ENCODE results near the gene KRTAP4-6. TPM values are rescaled to one million over a fixed set of nuclear protein-coding genes. Genes with fewer than 3 reads are reported as not detected.
"Not testable (repeated sequence)": the region's sequence is repeated elsewhere in the genome, so short reads cannot be mapped to it uniquely, and the experiment has no call there.

KRTAP4-6 gene
- total RNA-seq, 1 experiment from 2014 or later: not detected

DNA sequence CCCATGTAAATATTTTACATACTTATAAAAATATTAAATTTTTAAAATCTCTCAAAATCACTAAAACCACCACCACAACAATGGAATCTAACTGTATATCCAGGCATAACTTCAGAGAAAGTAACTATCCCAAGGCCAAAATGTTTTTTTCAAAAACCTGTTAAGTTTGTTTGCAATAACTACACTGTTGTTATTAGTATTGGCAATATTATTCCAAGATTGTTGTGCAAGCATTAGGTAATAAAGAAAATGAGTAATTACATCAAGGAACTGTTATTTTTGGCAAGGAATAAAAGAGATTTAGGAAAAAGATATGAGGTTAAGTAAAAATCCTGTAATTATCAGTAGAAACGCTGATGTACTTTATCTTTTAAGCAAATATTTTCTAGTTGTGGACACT is 13.0 kb downstream of the KRTAP4-6 start:
- Mint-ChIP-seq H3K4me1 (ENCODE audit: low read depth, unreplicated experiment) (peaks cover 37% of the 10 kb centered on the region), H3K36me3 (ENCODE audit: insufficient read depth, unreplicated experiment) (no peaks in the 10 kb centered on the region), H3K9me3 (ENCODE audit: low read depth, unreplicated experiment) (peaks cover 4% of the 10 kb centered on the region), H3K27ac (ENCODE audit: unreplicated experiment) (no peak overlapping the region), H3K27me3 (ENCODE audit: unreplicated experiment) (no peaks in the 10 kb centered on the region), H3K4me3 (ENCODE audit: low read depth, unreplicated experiment) (no peak overlapping the region)
- intact Hi-C loops (cut with micrococcal nuclease; ENCODE audit: unreplicated experiment): no loop called here
- TF ChIP-seq, protein P1, sequence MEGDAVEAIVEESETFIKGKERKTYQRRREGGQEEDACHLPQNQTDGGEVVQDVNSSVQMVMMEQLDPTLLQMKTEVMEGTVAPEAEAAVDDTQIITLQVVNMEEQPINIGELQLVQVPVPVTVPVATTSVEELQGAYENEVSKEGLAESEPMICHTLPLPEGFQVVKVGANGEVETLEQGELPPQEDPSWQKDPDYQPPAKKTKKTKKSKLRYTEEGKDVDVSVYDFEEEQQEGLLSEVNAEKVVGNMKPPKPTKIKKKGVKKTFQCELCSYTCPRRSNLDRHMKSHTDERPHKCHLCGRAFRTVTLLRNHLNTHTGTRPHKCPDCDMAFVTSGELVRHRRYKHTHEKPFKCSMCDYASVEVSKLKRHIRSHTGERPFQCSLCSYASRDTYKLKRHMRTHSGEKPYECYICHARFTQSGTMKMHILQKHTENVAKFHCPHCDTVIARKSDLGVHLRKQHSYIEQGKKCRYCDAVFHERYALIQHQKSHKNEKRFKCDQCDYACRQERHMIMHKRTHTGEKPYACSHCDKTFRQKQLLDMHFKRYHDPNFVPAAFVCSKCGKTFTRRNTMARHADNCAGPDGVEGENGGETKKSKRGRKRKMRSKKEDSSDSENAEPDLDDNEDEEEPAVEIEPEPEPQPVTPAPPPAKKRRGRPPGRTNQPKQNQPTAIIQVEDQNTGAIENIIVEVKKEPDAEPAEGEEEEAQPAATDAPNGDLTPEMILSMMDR (IDR thresholded peaks at IDR 0.05; ENCODE audit: unreplicated experiment): no peak
- CTCF ChIA-PET: no interaction called here
- no TSS peak for BruUV-seq (replicated peaks)
- no peak for DNase-seq

DNA sequence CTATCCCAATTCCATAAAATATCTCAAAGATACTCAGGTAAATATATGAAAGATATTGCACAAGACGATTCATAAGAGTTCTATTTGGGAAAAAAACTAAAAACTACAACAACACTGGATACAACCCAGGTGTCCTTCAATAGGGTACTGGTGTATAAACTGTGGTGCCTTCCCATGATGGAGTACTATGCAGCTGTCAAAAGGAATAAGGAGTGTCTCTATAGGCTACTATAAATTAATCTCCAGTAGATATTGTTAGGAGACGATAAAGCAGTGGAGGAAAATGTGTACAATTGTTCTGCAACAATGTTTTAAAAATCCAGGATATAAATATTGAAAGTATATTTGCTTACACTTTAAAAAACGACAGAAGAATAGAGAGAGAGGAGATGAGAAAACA is 13.9 kb downstream of the KRTAP4-6 start:
- Mint-ChIP-seq H3K36me3 (ENCODE audit: insufficient read depth, unreplicated experiment) (no peaks in the 10 kb centered on the region), H3K27me3 (ENCODE audit: unreplicated experiment) (no peaks in the 10 kb centered on the region), H3K4me1 (ENCODE audit: low read depth, unreplicated experiment) (peaks cover 27% of the 10 kb centered on the region), H3K27ac (ENCODE audit: unreplicated experiment) (no peak overlapping the region), H3K9me3 (ENCODE audit: low read depth, unreplicated experiment) (peaks cover 6% of the 10 kb centered on the region), H3K4me3 (ENCODE audit: low read depth, unreplicated experiment) (no peak overlapping the region)
- TF ChIP-seq, protein P1 (IDR thresholded peaks at IDR 0.05; ENCODE audit: unreplicated experiment): no peak
- intact Hi-C loops (cut with micrococcal nuclease; ENCODE audit: unreplicated experiment): no loop called here
- no peak for DNase-seq
- CTCF ChIA-PET: interaction anchor here (0.6 kb wide), 1 partner anchor 38 kb away, joined by 3 read pairs; no protein-coding TSS in a partner anchor
- no TSS peak for BruUV-seq (replicated peaks)

DNA sequence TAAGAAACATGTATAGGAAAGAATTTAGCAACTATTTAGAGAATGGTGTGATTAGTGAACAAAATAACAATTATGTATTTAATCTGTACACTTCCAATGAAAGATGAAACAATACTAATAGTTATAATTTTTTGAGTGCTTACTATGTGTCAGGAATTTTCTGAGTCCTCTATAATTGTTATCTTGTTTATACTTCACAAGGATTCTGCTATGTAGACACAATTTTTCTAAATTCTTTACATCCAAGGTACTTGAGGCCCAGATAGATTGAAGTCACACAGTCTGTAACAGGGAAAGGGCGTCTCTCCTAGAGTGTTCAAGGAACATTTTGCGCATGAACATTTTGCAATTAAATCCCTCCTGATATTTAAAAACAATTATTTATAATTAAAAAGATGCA is 15.3 kb downstream of the KRTAP4-6 start:
- BruUV-seq (replicated peaks): no TSS peak
- CTCF ChIA-PET: interaction anchor here (0.6 kb wide), 1 partner anchor 176 kb away, joined by 4 read pairs; no protein-coding TSS in a partner anchor
- Mint-ChIP-seq H3K27ac (ENCODE audit: unreplicated experiment) (no peak overlapping the region), H3K27me3 (ENCODE audit: unreplicated experiment) (no peaks in the 10 kb centered on the region), H3K36me3 (ENCODE audit: insufficient read depth, unreplicated experiment) (no peaks in the 10 kb centered on the region), H3K4me1 (ENCODE audit: low read depth, unreplicated experiment) (peaks cover 14% of the 10 kb centered on the region), H3K9me3 (ENCODE audit: low read depth, unreplicated experiment) (peaks cover 6% of the 10 kb centered on the region), H3K4me3 (ENCODE audit: low read depth, unreplicated experiment) (no peak overlapping the region)
- intact Hi-C loops (cut with micrococcal nuclease; ENCODE audit: unreplicated experiment): no loop called here
- DNase-seq: no peak
- TF ChIP-seq, protein P1 (IDR thresholded peaks at IDR 0.05; ENCODE audit: unreplicated experiment): no peak

GRCh38 chr17:41123991-41124371 is 16.4 kb downstream of the KRTAP4-6 start, which contains the start of gene KRTAP4-12:
Gene KRTAP4-12, minus strand, starts transcription at chr17:41124182. Its CDS starts 60 bp downstream, at chr17:41124122.
- H3K36me3 Mint-ChIP-seq (ENCODE audit: insufficient read depth, unreplicated experiment): not testable (repeated sequence)
- CTCF ChIA-PET: interaction anchor here (0.8 kb wide), 1 partner anchor 444 kb away, joined by 3 read pairs; no protein-coding TSS in a partner anchor

DNA sequence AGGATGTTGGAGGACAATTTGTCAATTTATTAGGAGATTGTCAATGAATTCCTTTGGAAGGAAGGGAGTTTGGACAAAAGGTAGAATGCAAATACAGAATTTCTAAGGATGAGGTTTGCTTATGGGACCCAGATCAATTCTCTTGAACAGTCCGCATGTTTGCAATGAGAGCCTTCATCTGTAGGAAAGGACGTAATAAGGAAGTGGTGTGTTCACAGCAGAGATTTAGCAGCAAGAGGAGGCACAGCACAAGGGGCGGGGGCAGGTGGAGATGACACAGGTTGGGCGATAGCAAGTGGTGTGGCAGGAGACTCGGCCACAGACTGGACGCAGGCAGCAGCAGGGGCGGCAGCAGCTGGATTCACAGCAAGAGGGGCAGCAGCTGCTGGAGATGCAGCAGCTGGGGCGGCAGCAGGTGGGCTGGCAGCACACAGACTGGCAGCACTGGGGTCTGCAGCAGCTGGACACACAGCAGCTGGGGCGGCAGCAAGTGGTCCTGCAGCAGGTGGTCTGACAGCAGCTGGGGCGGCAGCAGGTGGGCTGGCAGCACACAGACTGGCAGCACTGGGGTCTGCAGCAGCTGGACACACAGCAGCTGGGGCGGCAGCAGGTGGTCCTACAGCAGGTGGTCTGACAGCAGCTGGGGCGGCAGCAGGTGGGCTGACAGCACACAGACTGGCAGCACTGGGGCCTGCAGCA is 16.9 kb downstream of the KRTAP4-6 start:
- H3K9me3 Mint-ChIP-seq (ENCODE audit: low read depth, unreplicated experiment); DNase-seq; H3K27ac Mint-ChIP-seq (ENCODE audit: unreplicated experiment); H3K4me3 Mint-ChIP-seq (ENCODE audit: low read depth, unreplicated experiment); H3K36me3 Mint-ChIP-seq (ENCODE audit: insufficient read depth, unreplicated experiment); intact Hi-C loops (cut with micrococcal nuclease; ENCODE audit: unreplicated experiment); H3K27me3 Mint-ChIP-seq (ENCODE audit: unreplicated experiment); BruUV-seq (replicated peaks): not testable (repeated sequence)
- CTCF ChIA-PET: interaction anchor here (0.8 kb wide), 1 partner anchor 445 kb away, joined by 3 read pairs; no protein-coding TSS in a partner anchor
- H3K4me1 Mint-ChIP-seq (ENCODE audit: low read depth, unreplicated experiment): peaks cover 14% of the 10 kb centered on the region

More at GRCh38 chr17:41123991-41124371, 16.4 kb downstream of the KRTAP4-6 start, which contains the start of gene KRTAP4-12:
- H3K9me3 Mint-ChIP-seq (ENCODE audit: low read depth, unreplicated experiment); BruUV-seq (replicated peaks); H3K4me3 Mint-ChIP-seq (ENCODE audit: low read depth, unreplicated experiment); H3K27ac Mint-ChIP-seq (ENCODE audit: unreplicated experiment); H3K27me3 Mint-ChIP-seq (ENCODE audit: unreplicated experiment); DNase-seq; intact Hi-C loops (cut with micrococcal nuclease; ENCODE audit: unreplicated experiment): not testable (repeated sequence)
- peaks cover 10% of the 10 kb centered on the region for H3K4me1 Mint-ChIP-seq (ENCODE audit: low read depth, unreplicated experiment)
